Measurements from ENCODE around the gene ACOX1.

DNA sequence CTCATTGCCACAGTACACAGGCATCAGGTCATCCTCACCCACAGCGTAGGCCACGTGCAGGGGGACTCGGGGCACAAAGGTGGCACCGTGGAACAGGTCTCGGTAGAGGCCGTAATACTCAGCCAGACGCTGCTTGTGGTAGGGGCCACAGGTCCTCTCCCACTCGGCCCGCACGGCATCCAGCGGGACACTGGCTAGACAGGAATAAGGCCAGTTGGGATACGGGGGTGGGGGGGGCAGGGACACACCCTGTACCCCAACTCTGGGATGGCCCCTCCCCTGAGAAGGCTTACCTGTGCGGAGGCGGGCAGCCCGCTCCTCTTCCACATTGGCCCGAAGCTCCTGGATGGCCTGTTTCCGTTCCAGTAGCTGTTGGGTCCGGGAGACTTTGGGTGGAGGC lies 77.2 kb downstream of the ACOX1 start:
- peak in 1 of 3 donors; percentile 8 for TF ChIP-seq POLR2AphosphoS5 (IDR thresholded peaks at IDR 0.05)
- TF ChIP-seq, protein P1, sequence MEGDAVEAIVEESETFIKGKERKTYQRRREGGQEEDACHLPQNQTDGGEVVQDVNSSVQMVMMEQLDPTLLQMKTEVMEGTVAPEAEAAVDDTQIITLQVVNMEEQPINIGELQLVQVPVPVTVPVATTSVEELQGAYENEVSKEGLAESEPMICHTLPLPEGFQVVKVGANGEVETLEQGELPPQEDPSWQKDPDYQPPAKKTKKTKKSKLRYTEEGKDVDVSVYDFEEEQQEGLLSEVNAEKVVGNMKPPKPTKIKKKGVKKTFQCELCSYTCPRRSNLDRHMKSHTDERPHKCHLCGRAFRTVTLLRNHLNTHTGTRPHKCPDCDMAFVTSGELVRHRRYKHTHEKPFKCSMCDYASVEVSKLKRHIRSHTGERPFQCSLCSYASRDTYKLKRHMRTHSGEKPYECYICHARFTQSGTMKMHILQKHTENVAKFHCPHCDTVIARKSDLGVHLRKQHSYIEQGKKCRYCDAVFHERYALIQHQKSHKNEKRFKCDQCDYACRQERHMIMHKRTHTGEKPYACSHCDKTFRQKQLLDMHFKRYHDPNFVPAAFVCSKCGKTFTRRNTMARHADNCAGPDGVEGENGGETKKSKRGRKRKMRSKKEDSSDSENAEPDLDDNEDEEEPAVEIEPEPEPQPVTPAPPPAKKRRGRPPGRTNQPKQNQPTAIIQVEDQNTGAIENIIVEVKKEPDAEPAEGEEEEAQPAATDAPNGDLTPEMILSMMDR (IDR thresholded peaks at IDR 0.05 in 8 of 11, conservative IDR thresholded peaks at IDR 0.05 in 3 of 11): no peak

All from spleen (tissue), 7 donors.